Skin epidermis (tissue), 12 donors: ENCODE measurements around the gene CMKLR1.

Source experiments
- H3K27ac ChIP-seq, 21 experiments: fragments of 200-600 bp; sonication (generic) in 11 of 21; one replicate each; pipeline ENCODE4 v1.5.0; 2020; ENCODE audit warnings: mild to moderate bottlenecking in 3 of 21, inconsistent platforms in 2 of 21, moderate library complexity in 2 of 21
- H3K4me3 ChIP-seq, 7 experiments: fragments of 200-600 bp; sonication (generic) in 2 of 7; one replicate each; pipeline ENCODE4 v1.5.0; 2020; ENCODE audit warnings: inconsistent platforms in 2 of 7, mild to moderate bottlenecking in 2 of 7, moderate library complexity in 1 of 7

CMKLR1 gene

DNA sequence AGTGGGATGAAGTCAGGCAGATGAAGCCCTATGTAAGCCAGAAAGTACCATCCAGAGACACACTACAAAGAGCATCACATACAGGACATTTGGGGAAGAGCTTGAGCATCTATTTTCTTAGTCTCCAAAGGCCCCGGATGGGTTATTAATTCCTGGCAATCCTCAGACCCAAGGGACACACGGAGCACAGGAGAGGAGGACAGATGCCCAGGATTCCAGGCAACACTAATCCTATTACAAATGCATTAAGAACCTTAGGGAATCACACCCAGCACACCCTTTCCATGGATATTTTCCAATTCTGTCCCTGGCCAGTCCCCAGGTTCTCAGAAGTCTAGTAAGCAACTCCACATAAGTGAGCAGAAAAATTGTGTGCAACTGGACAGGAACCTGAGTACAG is 65.9 kb downstream of the CMKLR1 start:
- H3K4me3 ChIP-seq: no peak overlapping the region
- no peak overlapping the region for H3K27ac ChIP-seq

GRCh38 chr12:108271951-108272872 is 66.9 kb downstream of the CMKLR1 start:
- Histone ChIP-seq H3K4me3 (no peak overlapping the region), H3K27ac (no peak overlapping the region)

DNA sequence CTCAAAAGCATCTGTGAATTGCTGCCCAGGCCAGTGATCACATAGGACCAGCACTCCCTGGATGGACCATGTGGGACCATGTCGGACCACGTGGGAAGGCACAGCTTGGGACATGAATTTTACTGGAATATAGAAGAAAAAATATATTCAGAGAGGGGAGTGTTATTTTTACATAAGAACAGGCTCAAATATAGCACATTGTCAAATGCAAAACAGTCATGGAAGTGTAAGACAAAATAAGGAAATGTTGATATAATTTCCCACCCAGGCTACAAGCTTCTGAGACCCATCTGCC is 68.3 kb downstream of the CMKLR1 start:
- H3K27ac ChIP-seq: no peak overlapping the region
- no peak overlapping the region for H3K4me3 ChIP-seq

- Histone ChIP-seq H3K4me3 (no peak overlapping the region), H3K27ac (no peak overlapping the region)
Measured at GRCh38 chr12:108270035-108270848, 68.9 kb downstream of the CMKLR1 start.

- no peak overlapping the region for H3K27ac ChIP-seq
- H3K4me3 ChIP-seq: no peak overlapping the region
Measured at GRCh38 chr12:108269224-108269623, 69.9 kb downstream of the CMKLR1 start.

DNA sequence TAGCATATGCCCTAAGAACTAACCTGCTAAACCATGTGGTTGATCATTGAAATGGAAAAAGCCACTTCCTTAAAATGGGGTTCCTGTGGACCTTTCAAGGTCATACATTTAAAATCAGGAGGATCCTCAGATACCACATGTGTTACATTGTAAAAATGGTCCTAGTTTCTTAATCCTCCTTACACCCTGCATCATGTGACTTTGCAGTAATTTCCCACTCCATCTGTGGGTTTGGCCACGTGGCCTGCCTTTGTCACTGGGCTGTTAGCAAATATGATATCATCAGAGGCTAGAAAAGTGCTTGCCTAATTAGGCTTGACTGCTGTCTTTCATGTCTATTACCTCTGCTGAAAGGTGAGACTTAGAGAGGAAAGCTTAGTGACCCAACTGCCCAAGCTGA is 70.7 kb downstream of the CMKLR1 start:
- H3K27ac ChIP-seq: no peak overlapping the region
- no peak overlapping the region for H3K4me3 ChIP-seq

- Histone ChIP-seq H3K4me3 (no peak overlapping the region), H3K27ac (no peak overlapping the region)
Measured at GRCh38 chr12:108267450-108267849, 71.7 kb downstream of the CMKLR1 start.

- H3K27ac ChIP-seq: no peak overlapping the region
Measured at GRCh38 chr12:108266131-108266530, 73.0 kb downstream of the CMKLR1 start.

DNA sequence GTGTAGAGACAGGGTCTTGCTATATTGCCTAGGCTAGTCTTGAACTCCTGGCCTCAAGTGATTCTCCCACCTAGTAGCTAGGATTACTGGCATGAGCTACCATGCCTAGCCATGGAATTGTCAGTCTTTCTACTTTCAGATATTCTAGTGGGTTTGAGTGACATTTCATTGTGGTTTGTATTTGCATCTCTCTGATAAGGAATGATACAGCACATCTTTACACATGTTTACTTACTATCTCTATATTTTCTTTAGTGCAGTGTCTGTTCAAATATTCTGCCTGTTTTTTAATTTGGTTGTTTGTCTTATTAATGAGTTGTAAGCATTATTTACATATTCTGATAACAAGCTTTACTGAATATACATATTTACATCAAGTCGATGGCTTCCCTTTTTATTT is 73.6 kb downstream of the CMKLR1 start:
- Histone ChIP-seq H3K4me3 (no peak overlapping the region), H3K27ac (no peak overlapping the region)

More at GRCh38 chr12:108266131-108266530, 73.0 kb downstream of the CMKLR1 start:
- no peak overlapping the region for H3K4me3 ChIP-seq

DNA sequence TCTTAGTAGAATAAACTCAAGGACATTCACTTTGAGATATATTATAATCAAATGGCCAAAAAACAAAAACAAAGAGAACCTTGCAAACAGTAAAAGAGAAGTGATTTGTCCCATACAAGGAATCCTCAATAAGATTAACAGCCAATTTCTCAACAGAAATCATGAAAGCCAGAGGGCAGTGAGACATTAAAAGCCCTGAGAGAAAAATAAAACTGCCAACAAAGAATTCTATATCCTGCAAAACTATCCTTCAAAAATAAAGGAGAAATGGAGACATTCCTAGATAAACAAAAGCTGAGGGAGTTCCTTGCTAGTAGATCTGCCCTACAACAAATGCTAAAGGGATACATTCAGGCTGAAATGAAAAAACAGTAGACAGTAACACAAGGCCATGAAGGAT is 78.1 kb downstream of the CMKLR1 start:
- no peak overlapping the region for H3K27ac ChIP-seq
- no peak overlapping the region for H3K4me3 ChIP-seq

GRCh38 chr12:108260039-108260438 is 79.1 kb downstream of the CMKLR1 start:
- no peak overlapping the region for H3K27ac ChIP-seq
- no peak overlapping the region for H3K4me3 ChIP-seq

DNA sequence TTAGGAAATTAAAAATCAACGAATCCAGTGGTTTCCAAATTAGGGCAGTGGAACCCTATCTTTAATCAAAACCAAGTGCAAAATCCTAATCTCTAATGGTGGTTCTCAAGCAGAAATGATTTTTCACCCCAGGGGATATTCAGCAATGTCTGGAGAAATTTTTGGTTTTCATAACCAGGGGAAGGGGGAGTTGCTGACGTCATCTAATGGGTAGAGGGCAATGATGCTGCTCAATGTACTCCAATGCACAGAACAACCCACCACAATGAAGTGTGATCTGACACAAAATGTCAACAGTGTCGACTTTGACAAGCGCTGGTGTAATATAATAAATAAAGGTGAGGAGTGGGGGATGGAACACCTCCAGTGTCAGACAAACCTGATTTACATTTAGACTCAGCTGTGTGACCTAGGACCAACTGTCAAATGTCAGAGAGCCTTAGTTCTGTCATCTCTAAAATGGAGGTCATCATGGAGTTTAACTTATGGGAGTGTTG is 81.5 kb downstream of the CMKLR1 start:
- H3K27ac ChIP-seq: no peak overlapping the region
- no peak overlapping the region for H3K4me3 ChIP-seq

DNA sequence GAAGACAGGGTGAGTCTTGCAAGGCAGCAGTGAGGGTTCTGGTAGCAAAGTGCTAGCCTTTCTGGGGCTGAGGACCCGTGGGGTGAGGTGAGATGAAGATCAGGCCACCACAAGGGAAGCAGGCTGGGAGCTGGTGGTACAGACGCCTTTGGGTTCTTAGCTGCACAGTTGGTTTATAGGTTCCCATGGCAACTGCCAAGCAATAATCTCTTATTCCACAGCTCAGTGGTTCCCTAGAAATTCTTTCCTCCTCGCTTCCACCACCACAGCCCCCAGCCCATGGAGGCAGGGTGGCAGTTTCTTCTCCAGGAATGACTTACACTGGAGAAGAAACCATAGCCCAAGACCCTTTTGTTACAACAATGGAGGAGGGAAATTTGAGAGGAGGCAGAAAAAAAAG is 82.1 kb downstream of the CMKLR1 start:
- no peak overlapping the region for H3K4me3 ChIP-seq
- no peak overlapping the region for H3K27ac ChIP-seq

DNA sequence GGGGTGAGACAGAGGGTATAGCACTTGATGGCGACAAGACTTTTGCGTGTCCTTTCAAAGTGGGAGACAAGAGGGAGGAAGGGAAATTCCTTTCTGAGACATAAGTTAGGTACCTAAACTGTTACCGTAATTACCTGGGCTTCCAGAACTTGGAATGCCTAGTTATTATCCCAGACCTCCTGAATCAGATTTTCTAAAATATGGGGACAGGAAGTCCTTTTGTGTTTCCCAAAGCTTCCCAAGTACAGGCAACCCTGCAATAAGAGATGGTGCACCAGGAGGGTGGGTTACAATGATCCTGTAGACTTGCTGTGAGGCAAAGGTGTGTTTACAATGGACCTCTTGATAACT is 83.9 kb downstream of the CMKLR1 start:
- no peak overlapping the region for H3K27ac ChIP-seq
- no peak overlapping the region for H3K4me3 ChIP-seq

DNA sequence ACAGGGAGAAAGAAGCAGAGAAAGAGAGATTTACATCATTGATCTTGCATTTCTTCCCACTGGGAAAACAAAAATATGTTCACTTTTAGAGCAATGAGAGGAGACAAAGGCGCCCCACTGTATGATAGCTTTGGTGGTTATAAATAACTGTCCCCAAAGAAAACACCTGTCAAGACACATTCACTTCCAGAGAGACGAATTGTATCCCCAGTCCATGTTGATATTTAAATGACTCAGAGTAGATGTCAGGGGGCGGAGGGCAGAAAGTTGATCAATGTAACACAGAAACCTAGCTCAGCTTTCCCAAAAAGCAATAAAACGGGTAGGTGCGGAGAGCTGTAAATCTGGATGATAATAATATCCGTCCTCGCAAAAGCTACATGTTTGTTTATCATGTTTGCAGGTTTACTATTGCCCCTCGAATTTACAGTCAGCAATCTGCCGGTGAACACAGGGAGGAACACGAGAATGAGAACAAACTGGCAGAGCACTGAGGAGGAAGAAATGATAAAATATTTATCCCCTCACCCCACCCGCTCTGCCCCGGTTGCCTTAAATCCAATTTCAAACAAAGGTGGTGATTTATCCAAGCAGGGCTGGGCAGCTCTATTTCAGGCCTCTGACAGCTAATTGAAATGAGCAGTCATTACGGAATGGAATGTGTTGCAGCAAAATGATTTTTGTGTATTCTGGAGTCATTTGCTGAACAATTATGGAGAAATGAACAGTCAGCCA is 84.4 kb downstream of the CMKLR1 start:
- no peak overlapping the region for H3K4me3 ChIP-seq
- H3K27ac ChIP-seq: no peak overlapping the region

- no peak overlapping the region for H3K27ac ChIP-seq
- no peak overlapping the region for H3K4me3 ChIP-seq
Measured at GRCh38 chr12:108254030-108254429, 85.1 kb downstream of the CMKLR1 start.

GRCh38 chr12:108253540-108253939 is 85.6 kb downstream of the CMKLR1 start:
- H3K4me3 ChIP-seq: no peak overlapping the region
- no peak overlapping the region for H3K27ac ChIP-seq

- no peak overlapping the region for H3K4me3 ChIP-seq
- H3K27ac ChIP-seq: no peak overlapping the region
Measured at GRCh38 chr12:108252523-108252922, 86.6 kb downstream of the CMKLR1 start.

DNA sequence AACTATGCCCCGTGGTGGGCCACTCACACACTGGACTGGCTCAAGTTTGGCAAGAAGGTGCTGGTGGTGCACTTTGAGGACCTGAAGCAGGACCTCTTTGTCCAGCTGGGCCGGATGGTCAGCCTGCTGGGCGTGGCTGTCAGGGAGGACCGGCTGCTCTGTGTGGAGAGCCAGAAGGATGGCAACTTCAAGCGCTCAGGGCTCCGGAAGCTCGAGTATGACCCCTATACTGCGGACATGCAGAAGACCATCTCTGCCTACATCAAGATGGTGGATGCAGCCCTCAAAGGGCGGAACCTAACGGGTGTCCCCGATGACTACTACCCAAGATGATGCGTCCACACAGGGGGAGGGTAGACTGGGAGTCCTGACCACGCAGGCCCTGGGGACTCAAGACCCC is 91.1 kb downstream of the CMKLR1 start:
- Histone ChIP-seq H3K27ac (no peak overlapping the region), H3K4me3 (no peak overlapping the region)

DNA sequence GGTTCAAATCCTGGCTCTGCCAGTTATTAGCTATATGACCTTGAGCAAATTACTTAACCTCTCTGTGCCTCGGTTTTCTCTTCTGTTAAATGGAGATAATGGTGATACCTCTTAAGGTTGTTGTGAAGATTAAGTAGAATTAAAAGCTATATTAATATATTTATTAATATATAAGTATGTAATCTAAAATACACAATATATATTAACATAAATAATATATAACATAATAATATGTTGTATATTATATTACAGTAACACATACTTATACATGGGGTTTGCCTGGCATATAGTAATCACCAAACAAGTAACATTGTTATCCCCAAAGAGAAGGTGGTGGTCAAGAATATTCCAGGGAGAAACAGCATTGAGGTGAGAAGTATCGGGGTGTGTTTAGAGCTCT is 92.0 kb downstream of the CMKLR1 start:
- Histone ChIP-seq H3K4me3 (no peak overlapping the region), H3K27ac (no peak overlapping the region)
